Mesendoderm (in vitro differentiated cells): Measurements from ENCODE around the gene CDKL5.
A peak's percentile ranks its signal among the peaks of the same experiment; 100 is the strongest.

Experiments
- DNase-seq: peaks from one replicate; pipeline ENCODE4 v3.0.0; 2013
- H2AK5ac ChIP-seq: 2 replicates; pipeline ENCODE4 v1.6.1; 2013; ENCODE audit warnings: low read length, inconsistent platforms
- H2BK120ac ChIP-seq: 2 replicates; pipeline ENCODE4 v1.6.1; 2013; ENCODE audit warnings: low read depth, mild to moderate bottlenecking, low read length, moderate library complexity, mixed read lengths
- H2BK15ac ChIP-seq: replicated peaks from 2 replicates; pipeline ENCODE4 v1.6.1; 2013; ENCODE audit warnings: low read depth, mild to moderate bottlenecking, moderate library complexity
- H2BK5ac ChIP-seq: 2 replicates; pipeline ENCODE4 v1.6.1; 2013; ENCODE audit warnings: low read length, inconsistent platforms
- H3K18ac ChIP-seq: 2 replicates; pipeline ENCODE4 v1.6.1; 2013; ENCODE audit warnings: mild to moderate bottlenecking, low read length, mixed read lengths
- H3K23ac ChIP-seq: one replicate; pipeline ENCODE4 v1.6.1; 2013; ENCODE audit warnings: low read length
- H3K27ac ChIP-seq: 2 replicates; pipeline ENCODE4 v1.5.1; 2013; ENCODE audit warnings: low read depth, mild to moderate bottlenecking, inconsistent platforms, low read length, moderate library complexity
- H3K27me3 ChIP-seq: 2 replicates; pipeline ENCODE4 v1.6.1; 2013; ENCODE audit warnings: low read length, control low read depth, mild to moderate bottlenecking, inconsistent platforms; ENCODE audit not compliant: insufficient read depth, poor library complexity
- H3K36me3 ChIP-seq: 2 replicates; pipeline ENCODE4 v1.6.1; 2013; ENCODE audit warnings: low read length, inconsistent platforms; ENCODE audit not compliant: control insufficient read depth, insufficient read depth
- H3K4ac ChIP-seq: one replicate; pipeline ENCODE4 v1.6.1; 2013; ENCODE audit warnings: low read depth, mild to moderate bottlenecking, low read length, moderate library complexity
- H3K4me1 ChIP-seq: 2 replicates; pipeline ENCODE4 v1.6.1; 2013; ENCODE audit warnings: low read depth, low read length, inconsistent platforms; ENCODE audit not compliant: control insufficient read depth
- H3K4me2 ChIP-seq: 2 replicates; pipeline ENCODE4 v1.6.1; 2013; ENCODE audit warnings: low read length
- H3K4me3 ChIP-seq: 2 replicates; pipeline ENCODE4 v1.5.1; 2013; ENCODE audit warnings: mild to moderate bottlenecking, low read length
- H3K56ac ChIP-seq: one replicate; pipeline ENCODE4 v1.6.1; 2013; ENCODE audit warnings: low read length
- H3K79me1 ChIP-seq: 2 replicates; pipeline ENCODE4 v1.6.1; 2013; ENCODE audit warnings: low read length, inconsistent platforms
- H3K79me2 ChIP-seq: 2 replicates; pipeline ENCODE4 v1.6.1; 2013; ENCODE audit warnings: mild to moderate bottlenecking, low read length; ENCODE audit not compliant: control insufficient read depth, insufficient read depth
- H3K9ac ChIP-seq: 2 replicates; pipeline ENCODE4 v1.6.1; 2013; ENCODE audit warnings: low read length, inconsistent platforms
- H4K5ac ChIP-seq: one replicate; pipeline ENCODE4 v1.6.1; 2013; ENCODE audit warnings: low read length
- H4K8ac ChIP-seq: one replicate; pipeline ENCODE4 v1.6.1; 2013; ENCODE audit warnings: low read depth, mild to moderate bottlenecking, control low read depth, low read length, moderate library complexity
- WGBS: extraction: QIAGEN DNeasy Blood & Tissue Kit; methylation state at CpG from one replicate; pipeline ENCODE4 v1.1.7; 2013; ENCODE audit warnings: low lambda C conversion rate, missing lambda C conversion rate; ENCODE audit not compliant: insufficient coverage; ENCODE audit errors: extremely low coverage; 5-methylcytosine and 5-hydroxymethylcytosine counted together

CDKL5 gene

DNA sequence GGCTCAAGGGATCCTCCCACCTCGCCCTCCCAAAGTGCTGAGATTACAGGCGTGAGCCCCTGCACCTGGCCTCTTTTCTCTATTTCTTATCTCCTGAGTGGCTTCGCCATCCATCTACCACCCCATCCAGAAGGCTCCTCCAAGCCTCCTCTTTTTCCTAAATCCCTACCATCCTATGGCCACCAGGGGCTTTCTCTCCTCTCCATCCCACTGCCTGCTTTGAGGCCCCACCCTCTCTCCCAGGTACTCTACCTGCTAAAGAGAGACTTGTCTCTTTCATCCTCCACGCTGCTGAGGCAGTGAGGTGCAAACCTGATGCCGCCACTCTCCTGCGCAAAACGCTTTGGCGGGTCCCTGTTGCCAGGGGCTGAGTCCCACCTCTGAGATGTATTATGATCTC is 239.5 kb downstream of the CDKL5 start:
- no peak overlapping the region for H3K4ac ChIP-seq
- no peak overlapping the region for H3K27ac ChIP-seq
- no peaks in the 10 kb centered on the region for H3K79me2 ChIP-seq
- no peak overlapping the region for H3K56ac ChIP-seq
- H4K5ac ChIP-seq = no peak overlapping the region
- no peak overlapping the region for H3K9ac ChIP-seq
- WGBS = no CpG with 5 or more reads among the region's 8 CpGs
- no peak overlapping the region for H3K4me3 ChIP-seq
- H2BK15ac ChIP-seq = no peak overlapping the region
- H3K4me1 ChIP-seq = no peaks in the 10 kb centered on the region
- H2AK5ac ChIP-seq = no peak overlapping the region
- H2BK120ac ChIP-seq = no peak overlapping the region
- DNase-seq = peak; percentile 35
- no peak overlapping the region for H3K4me2 ChIP-seq
- H4K8ac ChIP-seq = no peak overlapping the region
- no peak overlapping the region for H3K18ac ChIP-seq
- H3K36me3 ChIP-seq = no peaks in the 10 kb centered on the region
- H2BK5ac ChIP-seq = no peak overlapping the region
- no peaks in the 10 kb centered on the region for H3K27me3 ChIP-seq
- no peak overlapping the region for H3K23ac ChIP-seq
- H3K79me1 ChIP-seq = no peaks in the 10 kb centered on the region

DNA sequence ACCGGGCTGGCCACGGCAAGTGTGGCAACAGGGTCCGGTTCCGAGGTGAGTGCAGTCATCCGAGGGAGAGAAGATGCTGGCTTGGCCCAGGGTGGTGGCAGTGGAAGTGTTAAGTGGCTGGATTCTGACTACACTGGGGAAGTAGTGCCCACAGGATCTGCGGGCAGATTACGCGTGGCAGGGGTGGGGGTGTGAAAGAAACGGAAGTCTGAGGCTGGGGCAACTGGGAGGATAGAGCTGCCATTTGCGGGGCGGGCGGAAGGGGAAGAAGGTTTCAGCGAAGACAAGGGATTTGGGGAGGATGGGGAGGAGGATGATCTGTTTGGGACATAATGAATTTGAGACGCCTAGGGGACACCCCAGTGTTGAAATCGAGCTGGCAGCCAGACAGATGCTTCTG is 241.2 kb downstream of the CDKL5 start:
- H3K9ac ChIP-seq = no peak overlapping the region
- no peak overlapping the region for H3K18ac ChIP-seq
- H3K4me3 ChIP-seq = no peak overlapping the region
- no CpG with 5 or more reads among the region's 15 CpGs for WGBS
- H3K36me3 ChIP-seq = no peaks in the 10 kb centered on the region
- no peak overlapping the region for H4K8ac ChIP-seq
- H3K79me1 ChIP-seq = no peaks in the 10 kb centered on the region
- H3K4me2 ChIP-seq = no peak overlapping the region
- no peaks in the 10 kb centered on the region for H3K27me3 ChIP-seq
- H2BK15ac ChIP-seq = no peak overlapping the region
- no peak overlapping the region for H3K23ac ChIP-seq
- H3K56ac ChIP-seq = no peak overlapping the region
- H2BK5ac ChIP-seq = no peak overlapping the region
- no peak overlapping the region for H4K5ac ChIP-seq
- H2BK120ac ChIP-seq = no peak overlapping the region
- no peaks in the 10 kb centered on the region for H3K4me1 ChIP-seq
- DNase-seq = no peak
- no peaks in the 10 kb centered on the region for H3K79me2 ChIP-seq
- no peak overlapping the region for H2AK5ac ChIP-seq
- no peak overlapping the region for H3K4ac ChIP-seq
- H3K27ac ChIP-seq = no peak overlapping the region

DNA sequence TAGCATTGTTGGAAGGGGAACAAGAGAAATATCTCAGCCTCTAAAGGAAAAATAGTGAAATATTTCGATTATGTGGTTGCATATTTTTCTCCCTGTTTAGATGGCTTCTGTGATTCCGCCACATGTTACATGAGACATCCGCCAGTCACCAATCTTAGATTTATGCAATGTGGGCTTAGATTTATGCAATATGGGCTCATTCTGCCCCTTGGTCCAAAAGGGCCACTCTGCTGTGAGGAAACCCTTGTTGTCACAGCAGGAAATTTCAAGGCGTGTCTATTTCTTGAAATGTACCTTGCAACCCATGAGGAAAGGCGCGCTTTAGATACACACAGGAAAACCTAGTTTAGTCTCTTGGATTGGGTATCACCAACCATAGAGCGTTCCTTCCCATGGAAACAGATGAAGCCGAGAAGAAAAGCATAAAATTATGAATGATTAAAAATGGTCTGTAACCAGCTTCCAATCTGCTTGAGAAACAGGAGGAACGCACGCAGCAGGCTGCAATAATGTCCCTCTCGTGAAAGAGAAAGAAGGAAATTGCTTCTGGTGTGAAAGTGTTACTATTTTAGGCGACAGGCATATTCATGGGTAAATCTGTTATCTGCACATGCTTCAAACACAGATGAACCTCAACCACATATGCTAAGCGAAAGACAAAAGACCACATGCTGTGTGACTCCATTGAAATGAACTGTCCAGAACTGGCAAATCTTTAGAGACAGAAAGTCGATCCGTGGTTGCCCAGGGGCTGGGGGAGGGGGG is 242.8 kb downstream of the CDKL5 start:
- no peak overlapping the region for H4K5ac ChIP-seq
- H3K79me1 ChIP-seq = no peaks in the 10 kb centered on the region
- H3K4ac ChIP-seq = no peak overlapping the region
- H3K18ac ChIP-seq = no peak overlapping the region
- no peaks in the 10 kb centered on the region for H3K27me3 ChIP-seq
- no peak overlapping the region for H2BK120ac ChIP-seq
- no peak overlapping the region for H2BK15ac ChIP-seq
- H2AK5ac ChIP-seq = no peak overlapping the region
- DNase-seq = no peak
- H3K4me3 ChIP-seq = no peak overlapping the region
- H3K4me2 ChIP-seq = no peak overlapping the region
- H3K23ac ChIP-seq = no peak overlapping the region
- H2BK5ac ChIP-seq = no peak overlapping the region
- H3K56ac ChIP-seq = no peak overlapping the region
- WGBS = no CpG with 5 or more reads among the region's 15 CpGs
- no peak overlapping the region for H3K27ac ChIP-seq
- no peaks in the 10 kb centered on the region for H3K79me2 ChIP-seq
- no peaks in the 10 kb centered on the region for H3K36me3 ChIP-seq
- no peak overlapping the region for H4K8ac ChIP-seq
- H3K4me1 ChIP-seq = no peaks in the 10 kb centered on the region
- no peak overlapping the region for H3K9ac ChIP-seq

DNA sequence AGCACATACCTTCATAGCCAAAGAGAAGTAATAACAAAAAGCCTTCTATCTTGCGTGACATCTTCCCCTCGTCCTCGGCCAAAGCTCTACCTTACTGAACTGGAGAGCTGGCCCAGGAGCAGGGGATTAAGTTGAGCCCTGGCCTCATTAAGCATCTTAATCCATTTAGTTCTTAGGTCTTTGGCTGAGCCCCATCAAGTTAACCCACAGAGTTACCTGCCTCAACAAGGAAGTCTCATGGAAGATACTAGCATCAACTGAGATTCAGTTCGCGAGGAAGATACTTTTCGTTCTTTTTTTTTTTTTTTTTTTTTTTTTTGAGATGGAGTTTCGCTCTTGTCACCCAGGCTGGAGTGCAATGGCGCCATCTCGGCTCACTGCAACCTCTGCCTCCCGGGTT is 246.6 kb downstream of the CDKL5 start, which contains the start of gene RS1:
TSS of gene RS1 (minus strand) at position 101 of the 400 bp plus-strand sequence. CDS start at position 61, 40 bp downstream.
- Histone ChIP-seq H3K4me3 (no peak within 1 kb of the TSS), H4K5ac (no peak within 1 kb of the TSS), H3K36me3 (no peaks in the 10 kb centered on the region), H2BK120ac (no peak within 1 kb of the TSS), H4K8ac (no peak within 1 kb of the TSS), H3K4ac (no peak within 1 kb of the TSS), H3K23ac (no peak within 1 kb of the TSS), H3K18ac (no peak within 1 kb of the TSS), H3K9ac (no peak within 1 kb of the TSS), H2BK15ac (no peak within 1 kb of the TSS), H3K27me3 (no peaks in the 10 kb centered on the region), H3K4me1 (no peaks in the 10 kb centered on the region), H2AK5ac (no peak within 1 kb of the TSS), H3K79me1 (no peaks in the 10 kb centered on the region), H3K56ac (no peak within 1 kb of the TSS), H3K4me2 (no peak within 1 kb of the TSS), H3K79me2 (no peaks in the 10 kb centered on the region), H2BK5ac (no peak within 1 kb of the TSS), H3K27ac (no peak within 1 kb of the TSS)
- no CpG with 5 or more reads among the region's 10 CpGs for WGBS
- DNase-seq = no peak

DNA sequence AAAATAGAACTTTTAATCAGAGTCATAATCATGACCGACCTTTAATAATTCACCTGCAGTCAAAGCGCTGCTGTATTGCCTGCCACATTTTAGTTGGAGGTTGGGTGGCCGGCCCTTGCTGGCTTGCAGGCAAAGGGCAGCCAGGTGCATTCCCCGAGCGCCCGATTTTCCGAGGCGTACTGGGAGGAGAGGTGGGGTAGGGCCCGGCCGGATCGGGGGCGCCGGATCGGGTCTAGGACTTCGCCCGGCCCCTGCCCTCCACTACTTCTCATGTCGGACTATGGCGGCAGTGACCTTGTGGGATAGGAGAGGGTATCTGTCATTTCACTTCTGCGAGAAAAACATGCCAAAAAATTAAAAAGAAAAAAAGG is 249.0 kb downstream of the CDKL5 start:
- Histone ChIP-seq H3K79me1 (no peaks in the 10 kb centered on the region), H2BK120ac (no peak overlapping the region), H3K27ac (no peak overlapping the region), H2BK5ac (no peak overlapping the region), H3K36me3 (no peaks in the 10 kb centered on the region), H3K4me3 (no peak overlapping the region), H3K18ac (no peak overlapping the region), H3K4me2 (no peak overlapping the region), H2AK5ac (no peak overlapping the region), H3K23ac (no peak overlapping the region), H3K4me1 (no peaks in the 10 kb centered on the region), H3K4ac (no peak overlapping the region), H4K8ac (no peak overlapping the region), H2BK15ac (no peak overlapping the region), H4K5ac (no peak overlapping the region), H3K27me3 (no peaks in the 10 kb centered on the region), H3K9ac (peak overlapping the region; percentile 36), H3K79me2 (no peaks in the 10 kb centered on the region), H3K56ac (no peak overlapping the region)
- no peak for DNase-seq
- WGBS = no CpG with 5 or more reads among the region's 19 CpGs
